H1 (cell line): ENCODE measurements around the gene RHOXF2. TPM values are rescaled to one million over a fixed set of nuclear protein-coding genes. Genes with fewer than 3 reads are reported as not detected.

ENCODE experiments used
- ASH2L ChIP-seq: fragments of 200-600, 300-600 bp; sonication (generic); IDR thresholded peaks from one replicate; pipeline ENCODE4 v1.7.1; 2017; ENCODE audit warnings: low read length
- HDAC2 ChIP-seq, 2 experiments: fragments of 300-600 bp in 1 of 2; sonication (generic) in 1 of 2; IDR thresholded peaks; 2 replicates each; pipeline ENCODE4 v1.6.1; 2011 to 2012; ENCODE audit warnings: low read depth in 2 of 2, low read length in 2 of 2, mild to moderate bottlenecking in 2 of 2, moderate library complexity in 2 of 2, borderline replicate concordance in 1 of 2, inconsistent platforms in 1 of 2
- POLR2A ChIP-seq, 2 experiments: IDR thresholded peaks; 1 replicate in 1 of 2; 2 replicates in 1 of 2; pipeline ENCODE4 v1.6.1; 2011; ENCODE audit warnings: low read depth in 2 of 2, low read length in 2 of 2, mild to moderate bottlenecking in 2 of 2; ENCODE audit errors: control extremely low read depth in 1 of 2
- RBBP5 ChIP-seq: IDR thresholded peaks from 2 replicates; pipeline ENCODE4 v1.7.1; 2012; ENCODE audit warnings: low read depth, mild to moderate bottlenecking, inconsistent platforms, low read length, moderate library complexity, borderline replicate concordance
- polyA plus RNA-seq, 7 experiments: library from polyadenylated mRNA; depleted of rRNA in 3 of 7; stranded (reverse) in 5 of 7; unstranded in 2 of 7; fragments of >200 nt in 5 of 7; fragments of 200-250 nt in 2 of 7; gene quantifications; 1 replicate in 5 of 7; 2 replicates in 1 of 7; 4 replicates in 1 of 7; pipeline versions ENCODE4 v1.2.1 to v1.2.3, GENCODE V29; 2011 to 2013; ENCODE audit warnings: missing spikeins in 2 of 7, mixed read lengths in 2 of 7
- total RNA-seq: library from RNA; stranded (reverse); fragmentation: NEBNext Ultra II Directional; extraction: Animal tissue kit (Norgen Biotek cat#: 25700); gene quantifications from 2 replicates; pipeline ENCODE4 v1.2.1, GENCODE V29; 2021
- TF ChIP-seq, protein P1 (sequence below): IDR thresholded peaks from 2 replicates; pipeline ENCODE4 v1.6.1; 2011; ENCODE audit warnings: low read length, improper control_type of control experiment

RHOXF2 gene
- total and polyA plus RNA-seq, 2 of the 8 experiments (the other 6 are each of a cell fraction or from before 2014, with no cell fraction given) = not detected

GRCh38 chrX:120205816-120206753, 47.7 kb downstream of the RHOXF2 start (continued):
- TF ChIP-seq POLR2A (IDR thresholded peaks at IDR 0.05; ENCODE audit: control extremely low read depth in 1 of 2, low read depth in 2 of 2, low read length in 2 of 2) (no peak), RBBP5 (no peak), HDAC2 (IDR thresholded peaks at IDR 0.05; ENCODE audit: borderline replicate concordance in 1 of 2, low read depth in 2 of 2, low read length in 2 of 2) (no peak), ASH2L (no peak)
- TF ChIP-seq, protein P1, sequence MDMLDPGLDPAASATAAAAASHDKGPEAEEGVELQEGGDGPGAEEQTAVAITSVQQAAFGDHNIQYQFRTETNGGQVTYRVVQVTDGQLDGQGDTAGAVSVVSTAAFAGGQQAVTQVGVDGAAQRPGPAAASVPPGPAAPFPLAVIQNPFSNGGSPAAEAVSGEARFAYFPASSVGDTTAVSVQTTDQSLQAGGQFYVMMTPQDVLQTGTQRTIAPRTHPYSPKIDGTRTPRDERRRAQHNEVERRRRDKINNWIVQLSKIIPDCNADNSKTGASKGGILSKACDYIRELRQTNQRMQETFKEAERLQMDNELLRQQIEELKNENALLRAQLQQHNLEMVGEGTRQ = no peak
